Lung (tissue), 12 donors: ENCODE measurements around the gene RNF151. TPM values are rescaled to one million over a fixed set of nuclear protein-coding genes. Genes with fewer than 3 reads are reported as not detected.

Experiments
- ATAC-seq: fragments of 200-7000 bp; cut with Tn5 transposase; one replicate; pipeline ENCODE4 v1.9.1; 2020; ENCODE audit warnings: moderate number of reproducible peaks; ENCODE audit not compliant: insufficient read depth, low FRiP score
- DNase-seq, 3 donors: peaks; one replicate each; pipeline ENCODE4 v3.0.0-alpha.2; 2013 to 2017
- H3K27ac ChIP-seq, 2 donors: one replicate each; pipeline ENCODE4 v1.5.1; 2013; ENCODE audit warnings: mild to moderate bottlenecking in 2 of 2, moderate library complexity in 2 of 2, control low read depth in 1 of 2, inconsistent platforms in 1 of 2, low read depth in 1 of 2, low read length in 1 of 2
- H3K27me3 ChIP-seq, 3 donors: one replicate each; pipeline ENCODE4 v1.5.1; 2013; ENCODE audit warnings: low read length in 2 of 3; ENCODE audit not compliant: control insufficient read depth in 3 of 3, insufficient read depth in 3 of 3
- H3K36me3 ChIP-seq, 4 donors: one replicate each; pipeline ENCODE4 v1.5.1; 2013; ENCODE audit warnings: low read length in 4 of 4, mild to moderate bottlenecking in 1 of 4, moderate library complexity in 1 of 4; ENCODE audit not compliant: control insufficient read depth in 4 of 4, insufficient read depth in 4 of 4
- H3K4me1 ChIP-seq, 5 donors: one replicate each; pipeline ENCODE4 v1.5.1; 2013; ENCODE audit warnings: low read length in 5 of 5, mild to moderate bottlenecking in 2 of 5, moderate library complexity in 1 of 5; ENCODE audit not compliant: control insufficient read depth in 5 of 5, insufficient read depth in 5 of 5
- H3K4me3 ChIP-seq: one replicate; pipeline ENCODE4 v1.5.1; 2013; ENCODE audit warnings: mild to moderate bottlenecking, control low read depth, moderate library complexity
- H3K9ac ChIP-seq, 2 donors: one replicate each; pipeline ENCODE4 v1.5.1; 2013; ENCODE audit warnings: low read length in 2 of 2, control low read depth in 1 of 2; ENCODE audit not compliant: insufficient read depth in 1 of 2
- H3K9me3 ChIP-seq, 4 donors: one replicate each; pipeline ENCODE4 v1.5.1; 2013; ENCODE audit warnings: low read length in 3 of 4, mild to moderate bottlenecking in 1 of 4, moderate library complexity in 1 of 4; ENCODE audit not compliant: control insufficient read depth in 4 of 4, insufficient read depth in 3 of 4
- CTCF ChIP-seq: IDR thresholded peaks from 2 replicates; pipeline ENCODE4 v1.5.1; 2012; ENCODE audit warnings: mild to moderate bottlenecking; ENCODE audit errors: control extremely low read depth, extremely low read depth
- WGBS, 2 donors: extraction: QIAGEN DNeasy Blood & Tissue Kit; methylation state at CpG; one replicate each; pipeline ENCODE4 v1.1.7; 2013; 5-methylcytosine and 5-hydroxymethylcytosine counted together
- polyA plus RNA-seq, 2 donors: library from polyadenylated mRNA; stranded (reverse); fragments of 200-250 nt; gene quantifications; one replicate each; pipeline ENCODE4 v1.2.1, GENCODE V29; 2013
- total RNA-seq, 2 donors: library from RNA; depleted of rRNA in 1 of 2; stranded (reverse); fragments of >200 nt in 1 of 2; gene quantifications; one replicate each; pipeline ENCODE4 v1.2.1, GENCODE V29; 2014 to 2021
- donor health status: control.
- donor health status: control.
- donor health status: Bipolar disorder and iron deficiency.
- donor health status: healthy.
- donor health status: DM: yes; HTN: yes; CAD: no.

The RNF151 gene
- total and polyA plus RNA-seq, 4 donors = 0.15 TPM; not detected in 3

- Histone ChIP-seq H3K9ac (no peak overlapping the region), H3K27ac (no peak overlapping the region), H3K4me1 (peaks cover 0 to 7% (median 6%) of the 10 kb centered on the region in 5 donors), H3K4me3 (no peak overlapping the region), H3K9me3 (no peaks in the 10 kb centered on the region), H3K27me3 (peaks cover 0 to 27% (median 24%) of the 10 kb centered on the region in 3 donors), H3K36me3 (peaks cover 0 to 12% (median 7%) of the 10 kb centered on the region in 4 donors)
- TF ChIP-seq CTCF = no peak
- ATAC-seq (no peak), DNase-seq (no peak)
- WGBS, 2 donors = 50 to 57% methylated on average over 2 of the region's 2 CpGs
These were observed 27.1 kb downstream of the RNF151 start for GRCh38 chr16:1993731-1994131.

GRCh38 chr16:1997494-1998359 is 31.1 kb downstream of the RNF151 start:
- H3K9me3 ChIP-seq = no peaks in the 10 kb centered on the region
- H3K27me3 ChIP-seq = peaks cover 0 to 4% (median 0%) of the 10 kb centered on the region in 3 donors
- TF ChIP-seq CTCF = no peak
- no peaks in the 10 kb centered on the region for H3K4me1 ChIP-seq
- no peak overlapping the region for H3K9ac ChIP-seq
- peaks cover 2 to 50% (median 22%) of the 10 kb centered on the region in 4 donors for H3K36me3 ChIP-seq
- peak overlapping the region in 1 of 2 donors; percentile 20 for H3K27ac ChIP-seq
- DNase-seq (peak in 2 of 3 donors; percentile 33 to 52), ATAC-seq (peak; percentile 20)
- WGBS, 2 donors = 83 to 87% methylated on average over 26 of the region's 26 CpGs
- H3K4me3 ChIP-seq = no peak overlapping the region

- H3K27me3 ChIP-seq = no peaks in the 10 kb centered on the region
- DNase-seq (no peak), ATAC-seq (no peak)
- H3K27ac ChIP-seq = peak overlapping the region in 1 of 2 donors; percentile 20
- no peak overlapping the region for H3K9ac ChIP-seq
- no peaks in the 10 kb centered on the region for H3K4me1 ChIP-seq
- no peak for TF ChIP-seq CTCF
- no peak overlapping the region for H3K4me3 ChIP-seq
- no peaks in the 10 kb centered on the region for H3K9me3 ChIP-seq
- 90 to 97% methylated on average over 27 of the region's 27 CpGs for WGBS, 2 donors
- H3K36me3 ChIP-seq = peaks cover 2 to 56% (median 26%) of the 10 kb centered on the region in 4 donors
These were observed 31.7 kb downstream of the RNF151 start for GRCh38 chr16:1998360-1998835.
